ENCODE measurements around the gene NUBP2. TPM values are rescaled to one million over a fixed set of nuclear protein-coding genes. Genes with fewer than 3 reads are reported as not detected.

NUBP2 gene
- total RNA-seq, 4 donors from 2014 or later: 15.3 to 165 (median 59.6) TPM

DNA sequence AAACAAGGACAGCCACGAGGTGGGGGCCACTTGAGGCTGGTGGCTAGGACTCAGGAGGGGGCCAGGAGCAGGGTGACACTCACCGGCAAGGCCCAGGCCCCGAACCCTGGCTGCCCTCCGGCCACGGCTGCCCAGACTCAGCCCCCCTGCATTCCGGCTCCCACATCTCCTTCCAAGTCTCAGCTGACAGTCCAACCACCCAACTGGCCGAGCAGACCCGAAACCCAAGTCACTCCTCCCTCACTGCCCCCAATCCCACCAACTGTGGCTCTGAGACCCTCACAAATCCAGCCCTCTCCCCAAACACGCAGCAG lies 34.5 kb downstream of the NUBP2 start:
- 95% methylated on average over 9 of the region's 9 CpGs; no CpG with 5 or more reads in 1 of the 2 donors for WGBS, 2 donors (ENCODE audit: low coverage in 1 of 2)
- no peak overlapping the region for H3K4me3 ChIP-seq
- no peak for DNase-seq
- H3K27ac ChIP-seq: no peak overlapping the region
- no peaks in the 10 kb centered on the region for H3K27me3 ChIP-seq
- TF ChIP-seq POLR2A (IDR thresholded peaks at IDR 0.05) (no peak), EP300 (IDR thresholded peaks at IDR 0.05; ENCODE audit: low read depth) (no peak), POLR2AphosphoS5 (IDR thresholded peaks at IDR 0.05) (no peak)
- TF ChIP-seq, protein P1, sequence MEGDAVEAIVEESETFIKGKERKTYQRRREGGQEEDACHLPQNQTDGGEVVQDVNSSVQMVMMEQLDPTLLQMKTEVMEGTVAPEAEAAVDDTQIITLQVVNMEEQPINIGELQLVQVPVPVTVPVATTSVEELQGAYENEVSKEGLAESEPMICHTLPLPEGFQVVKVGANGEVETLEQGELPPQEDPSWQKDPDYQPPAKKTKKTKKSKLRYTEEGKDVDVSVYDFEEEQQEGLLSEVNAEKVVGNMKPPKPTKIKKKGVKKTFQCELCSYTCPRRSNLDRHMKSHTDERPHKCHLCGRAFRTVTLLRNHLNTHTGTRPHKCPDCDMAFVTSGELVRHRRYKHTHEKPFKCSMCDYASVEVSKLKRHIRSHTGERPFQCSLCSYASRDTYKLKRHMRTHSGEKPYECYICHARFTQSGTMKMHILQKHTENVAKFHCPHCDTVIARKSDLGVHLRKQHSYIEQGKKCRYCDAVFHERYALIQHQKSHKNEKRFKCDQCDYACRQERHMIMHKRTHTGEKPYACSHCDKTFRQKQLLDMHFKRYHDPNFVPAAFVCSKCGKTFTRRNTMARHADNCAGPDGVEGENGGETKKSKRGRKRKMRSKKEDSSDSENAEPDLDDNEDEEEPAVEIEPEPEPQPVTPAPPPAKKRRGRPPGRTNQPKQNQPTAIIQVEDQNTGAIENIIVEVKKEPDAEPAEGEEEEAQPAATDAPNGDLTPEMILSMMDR (IDR thresholded peaks at IDR 0.05): no peak
- H3K36me3 ChIP-seq: peaks cover 0 to 30% (median 3%) of the 10 kb centered on the region in 4 donors
- no peaks in the 10 kb centered on the region for H3K9me3 ChIP-seq
- H3K4me1 ChIP-seq: peaks cover 0 to 8% (median 6%) of the 10 kb centered on the region in 4 donors
- in situ Hi-C loops (cut with MboI; ENCODE audit: low pct_ligation_motif_present in 1 of 4, low pct_unique_long_range_greater_than_20kb in 1 of 4, low sequenced_read_pairs in 3 of 4): no loop called here
- intact Hi-C loops (cut with DNase I; ENCODE audit: low total_unique reads): no loop called here

DNA sequence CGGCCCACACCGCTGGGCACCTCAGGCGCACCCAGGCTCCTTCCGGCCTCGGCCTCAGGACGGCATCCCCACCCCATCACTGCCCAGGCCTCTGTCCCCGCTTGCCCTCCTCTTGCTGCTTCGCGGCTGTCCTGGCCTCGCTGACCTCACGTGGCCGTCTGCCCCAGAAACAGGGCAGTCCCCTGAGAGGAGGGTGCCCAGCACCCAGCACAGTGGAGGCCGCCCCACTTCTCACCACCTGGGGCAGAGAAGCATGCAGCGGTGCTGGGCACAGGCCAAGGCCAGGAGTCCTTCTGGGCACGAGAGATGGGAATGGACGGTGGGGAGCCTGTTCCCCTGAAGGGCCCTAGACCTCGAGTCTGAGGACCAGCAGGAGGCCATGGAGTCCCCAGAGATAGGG lies 35.0 kb downstream of the NUBP2 start:
- H3K36me3 ChIP-seq: peaks cover 0 to 35% (median 3%) of the 10 kb centered on the region in 4 donors
- intact Hi-C loops (cut with DNase I; ENCODE audit: low total_unique reads): no loop called here
- 94% methylated on average over 17 of the region's 17 CpGs; no CpG with 5 or more reads in 1 of the 2 donors for WGBS, 2 donors (ENCODE audit: low coverage in 1 of 2)

DNA sequence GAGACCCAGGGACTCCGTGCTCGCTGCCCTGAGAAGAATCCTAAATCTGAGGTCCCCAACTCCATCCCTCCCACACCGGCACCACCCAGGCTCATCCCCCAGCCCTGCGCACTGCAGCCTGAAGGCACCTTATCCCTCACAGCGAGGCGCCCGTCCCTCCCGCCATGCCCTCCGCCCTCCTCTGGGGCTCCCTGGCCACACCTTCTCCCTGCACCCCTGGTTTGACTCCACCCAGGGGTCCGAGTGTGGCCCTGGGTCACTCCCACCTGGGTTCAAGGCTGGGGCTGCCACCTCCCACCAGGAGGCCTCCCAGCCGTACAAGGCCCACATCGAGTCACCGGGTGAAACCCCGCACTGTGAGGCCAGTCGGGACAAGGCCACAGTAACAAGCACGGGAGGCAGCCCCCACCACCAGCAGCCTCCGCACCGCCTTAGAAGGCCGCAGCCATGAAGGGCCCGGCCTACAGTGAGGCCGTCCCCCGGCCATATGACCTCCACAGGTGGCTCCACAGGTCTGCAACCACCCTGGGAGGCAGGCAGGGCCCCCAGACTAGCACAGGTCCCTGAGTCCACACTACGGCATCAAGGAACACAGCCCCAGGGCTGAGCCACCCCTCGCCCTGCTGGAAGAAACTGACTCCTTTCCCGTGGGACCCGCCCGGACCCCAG lies 35.6 kb downstream of the NUBP2 start:
- TF ChIP-seq EP300 (IDR thresholded peaks at IDR 0.05; ENCODE audit: low read depth) (no peak), POLR2A (IDR thresholded peaks at IDR 0.05) (no peak), POLR2AphosphoS5 (IDR thresholded peaks at IDR 0.05) (no peak)
- TF ChIP-seq, protein P1 (IDR thresholded peaks at IDR 0.05): no peak
- Histone ChIP-seq H3K4me3 (no peak overlapping the region), H3K27me3 (no peaks in the 10 kb centered on the region), H3K4me1 (no peaks in the 10 kb centered on the region), H3K9me3 (no peaks in the 10 kb centered on the region), H3K27ac (no peak overlapping the region), H3K36me3 (peaks cover 0 to 35% (median 3%) of the 10 kb centered on the region in 4 donors)
- in situ Hi-C loops (cut with MboI; ENCODE audit: low pct_ligation_motif_present in 1 of 4, low pct_unique_long_range_greater_than_20kb in 1 of 4, low sequenced_read_pairs in 3 of 4) (no loop called here), intact Hi-C loops (cut with DNase I; ENCODE audit: low total_unique reads) (no loop called here)
- no peak for DNase-seq
- WGBS, 2 donors (ENCODE audit: low coverage in 1 of 2): 96% methylated on average over 23 of the region's 27 CpGs; no CpG with 5 or more reads in 1 of the 2 donors

More for the DNA sequence above, 35.0 kb downstream of the NUBP2 start:
- H3K27ac ChIP-seq: no peak overlapping the region
- peaks cover 0 to 5% (median 4%) of the 10 kb centered on the region in 4 donors for H3K4me1 ChIP-seq
- no peaks in the 10 kb centered on the region for H3K9me3 ChIP-seq
- in situ Hi-C loops (cut with MboI; ENCODE audit: low pct_ligation_motif_present in 1 of 4, low pct_unique_long_range_greater_than_20kb in 1 of 4, low sequenced_read_pairs in 3 of 4): no loop called here
- no peaks in the 10 kb centered on the region for H3K27me3 ChIP-seq
- DNase-seq: no peak
- no peak for TF ChIP-seq POLR2AphosphoS5 (IDR thresholded peaks at IDR 0.05)
- no peak for TF ChIP-seq POLR2A (IDR thresholded peaks at IDR 0.05)
- no peak overlapping the region for H3K4me3 ChIP-seq

DNA sequence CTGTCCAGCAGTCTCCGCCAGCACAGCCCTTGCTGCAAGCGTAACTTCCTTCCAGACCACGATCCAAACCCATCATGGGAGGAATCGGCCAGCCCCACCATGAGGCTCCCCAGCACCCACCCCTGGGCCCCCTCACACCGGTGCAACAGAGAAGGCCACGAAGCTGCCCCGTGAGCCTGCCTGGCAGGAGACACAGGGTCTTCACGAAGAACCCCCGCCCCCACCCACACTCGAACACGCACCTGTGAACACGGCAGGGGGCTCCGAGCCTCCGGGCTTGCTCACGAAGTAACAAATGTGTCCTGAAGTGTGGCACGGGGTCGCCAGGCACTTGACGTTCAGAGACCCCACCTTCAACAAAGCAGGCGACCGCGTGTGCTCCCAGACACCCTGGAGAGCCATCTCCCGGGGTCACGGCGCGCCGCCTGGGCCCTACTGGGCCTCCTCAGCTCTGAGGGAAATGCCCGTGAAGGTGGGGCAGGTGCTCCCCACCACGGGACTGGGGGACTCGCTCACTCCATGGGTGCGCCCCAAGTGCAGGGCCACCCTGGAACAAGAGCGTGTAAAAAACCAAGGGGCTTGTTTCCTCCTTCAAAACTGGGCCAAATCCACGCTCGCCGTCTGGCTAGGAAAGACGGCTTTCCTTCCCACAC lies 36.2 kb downstream of the NUBP2 start:
- no peaks in the 10 kb centered on the region for H3K27me3 ChIP-seq
- 95 to 100% methylated on average over 5 to 35 of the region's 35 CpGs for WGBS, 2 donors (ENCODE audit: low coverage in 1 of 2)

More for the DNA sequence above, 36.2 kb downstream of the NUBP2 start:
- intact Hi-C loops (cut with DNase I; ENCODE audit: low total_unique reads): no loop called here
- Histone ChIP-seq H3K27ac (no peak overlapping the region), H3K4me1 (peaks cover 0 to 3% (median under 1%) of the 10 kb centered on the region in 4 donors), H3K36me3 (peaks cover 0 to 35% (median 3%) of the 10 kb centered on the region in 4 donors), H3K9me3 (no peaks in the 10 kb centered on the region), H3K4me3 (no peak overlapping the region)
- TF ChIP-seq, protein P1 (IDR thresholded peaks at IDR 0.05): no peak
- no peak for TF ChIP-seq POLR2A (IDR thresholded peaks at IDR 0.05)
- no peak for TF ChIP-seq POLR2AphosphoS5 (IDR thresholded peaks at IDR 0.05)
- TF ChIP-seq EP300 (IDR thresholded peaks at IDR 0.05; ENCODE audit: low read depth): no peak
- no peak for DNase-seq
- in situ Hi-C loops (cut with MboI; ENCODE audit: low pct_ligation_motif_present in 1 of 4, low pct_unique_long_range_greater_than_20kb in 1 of 4, low sequenced_read_pairs in 3 of 4): no loop called here

All from transverse colon (tissue), 4 donors.